HS-5 (cell line): ENCODE results near the gene S100A6.
A peak's percentile ranks its signal among the peaks of the same experiment; 100 is the strongest.

Source experiments
- DNase-seq: peaks from one replicate; pipeline ENCODE4 v3.0.0-alpha.2; 2012; ENCODE audit warnings: low read depth

The S100A6 gene

DNA sequence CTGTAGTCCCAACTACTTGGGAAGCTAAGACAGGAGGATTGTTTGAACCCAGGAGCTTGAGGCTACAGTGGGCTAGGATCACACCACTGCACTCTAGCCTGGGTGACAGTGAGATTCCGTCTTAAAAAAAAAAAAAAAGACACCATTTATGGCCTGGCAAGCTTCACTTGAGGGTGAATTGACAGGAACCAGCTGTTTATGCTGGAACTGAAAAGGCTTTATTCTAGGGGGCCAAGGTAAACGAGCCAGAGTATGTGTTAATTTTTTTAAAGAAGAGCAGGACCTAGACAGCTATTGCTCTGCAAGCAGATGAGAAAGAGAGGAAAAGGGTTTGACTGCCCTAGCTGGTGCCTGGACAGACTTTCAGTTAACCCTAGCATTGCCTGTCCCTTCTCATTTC is 37.0 kb downstream of the S100A6 start:
- DNase-seq = no peak

DNA sequence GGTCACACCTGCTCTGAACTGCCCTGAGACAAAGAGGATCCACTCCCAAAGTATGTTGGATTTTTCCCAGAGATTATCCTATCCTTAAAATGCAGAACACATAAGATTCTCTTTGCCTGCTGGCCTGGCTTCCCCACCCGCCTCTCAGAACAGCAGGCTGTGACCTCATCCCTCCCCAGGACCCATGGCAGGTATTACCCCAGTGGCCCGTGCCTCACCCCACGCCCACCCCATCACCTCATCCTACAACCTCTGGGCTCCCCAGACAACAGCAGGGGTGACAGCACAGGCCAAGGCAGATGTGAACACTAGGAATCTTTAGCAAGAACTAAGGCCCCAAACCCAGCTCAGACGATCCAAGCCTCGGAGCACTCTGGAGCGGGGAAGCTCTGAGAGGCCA is 40.3 kb downstream of the S100A6 start:
- DNase-seq = no peak

DNA sequence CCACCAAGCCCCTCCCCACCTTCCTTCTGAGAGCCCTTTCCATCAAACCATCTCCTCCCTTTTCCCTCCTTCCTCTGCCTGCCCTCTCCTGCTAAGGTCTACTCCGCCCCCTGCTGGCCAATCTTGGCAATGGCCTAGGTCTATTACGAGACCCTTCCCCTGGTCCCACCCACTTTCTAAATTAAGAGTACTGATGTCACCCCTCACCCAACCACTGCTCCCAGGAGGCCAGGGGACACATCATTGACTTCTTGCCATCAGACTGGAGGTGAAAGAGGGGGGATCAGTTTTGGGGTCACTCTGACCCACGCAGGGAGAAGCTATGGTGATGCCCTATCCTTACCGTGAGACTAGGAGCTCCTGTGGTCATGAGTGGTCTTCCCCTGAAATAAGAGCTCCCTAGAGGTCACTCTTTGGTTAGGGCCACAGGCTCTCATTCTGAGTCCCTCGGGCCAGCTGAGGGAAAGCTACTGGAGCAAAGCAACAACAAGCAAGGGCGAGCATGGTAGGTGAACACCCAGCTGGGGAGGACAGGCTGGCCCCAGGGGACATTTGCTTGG is 40.7 kb downstream of the S100A6 start:
- DNase-seq = no peak

- DNase-seq = no peak
These were observed 42.3 kb downstream of the S100A6 start for GRCh38 chr1:153493343-153493960.

GRCh38 chr1:153490272-153491051 is 45.3 kb downstream of the S100A6 start:
- peak; percentile 97 for DNase-seq

- peak; percentile 68 for DNase-seq
These were observed 47.1 kb downstream of the S100A6 start for GRCh38 chr1:153488731-153489130.

DNA sequence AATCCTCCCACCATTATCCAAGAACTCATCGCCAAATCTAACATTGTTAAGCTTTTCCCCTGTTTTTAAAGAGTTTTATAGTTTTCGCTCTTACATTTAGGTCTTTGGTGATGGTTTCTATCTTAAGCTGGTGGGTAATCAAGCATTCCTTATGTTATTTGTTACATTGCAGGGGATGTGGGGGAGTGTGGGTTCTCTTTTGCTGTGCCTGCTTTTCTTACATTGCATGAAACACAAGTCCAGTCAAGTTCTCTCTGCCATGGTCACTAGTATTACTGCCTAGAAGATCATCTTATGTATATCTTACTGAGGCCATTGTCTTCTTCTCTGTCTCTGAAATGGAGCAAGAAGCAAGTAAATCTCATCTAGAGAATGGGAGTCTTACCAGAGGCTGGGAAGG is 48.1 kb downstream of the S100A6 start:
- no peak for DNase-seq

DNA sequence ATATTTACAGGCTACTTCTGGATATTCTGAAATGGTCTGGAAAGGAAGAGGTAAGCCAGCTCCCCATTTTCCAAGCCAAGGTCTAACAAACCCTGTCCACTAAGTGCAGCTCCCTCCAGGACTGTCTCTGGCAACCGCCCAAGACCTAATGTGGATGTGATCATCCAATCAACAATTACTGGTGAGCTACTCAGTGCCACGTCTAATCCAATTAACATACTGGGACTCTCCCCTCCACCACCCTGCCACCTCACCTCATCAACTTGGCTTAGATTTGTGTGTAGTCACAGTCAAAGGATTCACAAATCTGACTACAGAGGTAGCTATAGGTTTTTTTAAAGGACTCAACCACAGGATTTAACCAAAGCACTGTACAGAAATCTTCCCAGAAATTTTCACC is 49.9 kb downstream of the S100A6 start:
- DNase-seq = no peak
